HCT116 (cell line): ENCODE measurements around the gene CTXN1. TPM values are rescaled to one million over a fixed set of nuclear protein-coding genes. Genes with fewer than 3 reads are reported as not detected.

Experiments used
- ATAC-seq: fragments of 200-7000 bp; cut with Tn5 transposase; 2 replicates; pipeline ENCODE4 v1.9.1; 2020; ENCODE audit warnings: mild to moderate bottlenecking, moderate library complexity
- BruUV-seq: library from RNA; stranded (reverse); fragments of 400-500 nt; replicated peaks from 2 replicates; lab custom pipeline; 2021; lab: Mats Ljungman, UMichigan
- CTCF ChIA-PET: fragments of 300-600 bp; sonication (Branson Sonifier 250); formaldehyde crosslinking; loops from one replicate; lab custom pipeline; 2021; ENCODE audit warnings: antibody characterized with exemption; lab: Charles Lee
- POLR2A ChIA-PET: fragments of 300-600, 350-600 bp; sonication (Branson Sonifier 250); formaldehyde crosslinking; loops from one replicate; lab custom pipeline; 2021; ENCODE audit warnings: antibody characterized with exemption; lab: Charles Lee
- RAD21 ChIA-PET, 2 experiments: fragments of 300-600 bp; sonication (Branson Sonifier 250); formaldehyde crosslinking; loops; one replicate each; lab custom pipeline; 2023; ENCODE audit warnings: low total read pairs in 2 of 2; ENCODE audit not compliant: uncharacterized antibody in 2 of 2, unreplicated experiment in 2 of 2, low non-redundant PET in 1 of 2; lab: Charles Lee
- DNase-seq: peaks from one replicate; pipeline ENCODE4 v3.0.0-alpha.2; 2010; ENCODE audit warnings: low read depth, low spot score
- H2AFZ ChIP-seq: fragments of 200-600 bp; shearing (Covaris generic), sonication (generic); 2 replicates; pipeline ENCODE4 v1.6.1; 2017; ENCODE audit warnings: low read depth, mixed run types, mixed read lengths, antibody characterized with exemption, low read length; ENCODE audit not compliant: poor library complexity, severe bottlenecking
- H3K27ac ChIP-seq: 2 replicates; pipeline ENCODE4 v1.5.1; 2012; ENCODE audit warnings: low read depth, low read length
- H3K27me3 ChIP-seq: fragments of 200-600 bp; sonication (generic); 2 replicates; pipeline ENCODE4 v1.6.1; 2016; ENCODE audit warnings: mixed run types, low read length, mixed read lengths; ENCODE audit not compliant: insufficient read depth
- H3K36me3 ChIP-seq, 2 experiments: fragments of 200-500 bp in 1 of 2; fragments of 200-600 bp in 1 of 2; sonication (Bioruptor generic) in 1 of 2; sonication (generic) in 1 of 2; 2 replicates each; pipeline versions ENCODE4 v1.5.1 to v1.6.1; 2014 to 2016; ENCODE audit warnings: low read length in 2 of 2, inconsistent platforms in 1 of 2, mixed read lengths in 1 of 2, mixed run types in 1 of 2; ENCODE audit not compliant: insufficient read depth in 2 of 2, control insufficient read depth in 1 of 2
- H3K4me1 ChIP-seq, 2 experiments: fragments of 200-600 bp in 1 of 2; sonication (generic) in 1 of 2; 2 replicates each; pipeline versions ENCODE4 v1.5.1 to v1.6.1; 2012 to 2017; ENCODE audit warnings: low read length in 2 of 2, inconsistent platforms in 1 of 2, mild to moderate bottlenecking in 1 of 2, mixed read lengths in 1 of 2, mixed run types in 1 of 2, moderate library complexity in 1 of 2; ENCODE audit not compliant: insufficient read depth in 2 of 2, control insufficient read depth in 1 of 2
- H3K4me2 ChIP-seq: fragments of 200-600 bp; sonication (generic); 2 replicates; pipeline ENCODE4 v1.6.1; 2017; ENCODE audit warnings: mixed run types, low read length, mixed read lengths
- H3K4me3 ChIP-seq, 2 experiments: fragments of 200-600 bp in 1 of 2; sonication (generic) in 1 of 2; replicated peaks in 1 of 2; 2 replicates each; pipeline ENCODE4 v1.5.1; 2011 to 2016; ENCODE audit warnings: low read length in 2 of 2, control low read depth in 1 of 2, low read depth in 1 of 2, mild to moderate bottlenecking in 1 of 2, mixed read lengths in 1 of 2, mixed run types in 1 of 2
- H3K79me2 ChIP-seq: fragments of 200-600 bp; sonication (generic); 2 replicates; pipeline ENCODE4 v1.6.1; 2017; ENCODE audit warnings: mild to moderate bottlenecking, mixed run types, low read length, moderate library complexity, mixed read lengths; ENCODE audit not compliant: insufficient read depth
- H3K9ac ChIP-seq: fragments of 200-600 bp; sonication (generic); 2 replicates; pipeline ENCODE4 v1.6.1; 2016; ENCODE audit warnings: low read length, mixed read lengths
- H3K9me2 ChIP-seq: fragments of 200-600 bp; sonication (generic), shearing (Covaris generic); 2 replicates; pipeline ENCODE4 v1.6.1; 2017; ENCODE audit warnings: mixed run types, mild to moderate bottlenecking, moderate library complexity; ENCODE audit not compliant: insufficient read depth
- H3K9me3 ChIP-seq, 2 experiments: fragments of 200-500 bp in 1 of 2; fragments of 200-600 bp in 1 of 2; sonication (Bioruptor generic) in 1 of 2; sonication (generic) in 1 of 2; 2 replicates each; pipeline ENCODE4 v1.6.1; 2014 to 2017; ENCODE audit warnings: low read length in 2 of 2, mixed read lengths in 2 of 2, inconsistent platforms in 1 of 2, low read depth in 1 of 2, mild to moderate bottlenecking in 1 of 2, mixed run types in 1 of 2, moderate library complexity in 1 of 2; ENCODE audit not compliant: control insufficient read depth in 1 of 2, insufficient read depth in 1 of 2
- H4K20me1 ChIP-seq: fragments of 200-600 bp; sonication (generic), shearing (Covaris generic); 2 replicates; pipeline ENCODE4 v1.6.1; 2017; ENCODE audit warnings: mixed run types, mild to moderate bottlenecking, moderate library complexity; ENCODE audit not compliant: insufficient read depth
- CBX3 ChIP-seq: IDR thresholded peaks from 2 replicates; pipeline ENCODE4 v1.6.1; 2012; ENCODE audit warnings: low read depth
- CEBPB ChIP-seq: IDR thresholded peaks from 2 replicates; pipeline ENCODE4 v1.6.1; 2012; ENCODE audit warnings: low read depth
- EGR1 ChIP-seq: IDR thresholded peaks from 2 replicates; pipeline ENCODE4 v1.6.1; 2012; ENCODE audit warnings: low read depth
- EZH2 ChIP-seq: fragments of 200-600 bp; sonication (generic); IDR thresholded peaks from 2 replicates; pipeline ENCODE4 v1.6.1; 2017; ENCODE audit warnings: antibody characterized with exemption, mixed run types
- EZH2phosphoT487 ChIP-seq: fragments of 200-600 bp; IDR thresholded peaks from 2 replicates; pipeline ENCODE4 v1.6.1; 2018; ENCODE audit warnings: antibody characterized with exemption, borderline replicate concordance
- FOSL1 ChIP-seq: IDR thresholded peaks from 2 replicates; pipeline ENCODE4 v1.6.1; 2012; ENCODE audit warnings: low read depth
- JUND ChIP-seq: IDR thresholded peaks from 2 replicates; pipeline ENCODE4 v1.6.1; 2012
- POLR2AphosphoS5 ChIP-seq: IDR thresholded peaks from 2 replicates; pipeline ENCODE4 v1.6.1; 2011; ENCODE audit warnings: mild to moderate bottlenecking, low read depth, low read length, moderate library complexity
- SP1 ChIP-seq: IDR thresholded peaks from 2 replicates; pipeline ENCODE4 v1.6.1; 2012; ENCODE audit warnings: low read depth
- SRF ChIP-seq: IDR thresholded peaks from 2 replicates; pipeline ENCODE4 v1.6.1; 2012; ENCODE audit warnings: low read depth
- TCF7L2 ChIP-seq: IDR thresholded peaks from 2 replicates; pipeline ENCODE4 v1.7.0; 2011; ENCODE audit warnings: borderline replicate concordance, inconsistent platforms; ENCODE audit not compliant: insufficient read depth, insufficient read length; ENCODE audit errors: extremely low read depth
- ZNF274 ChIP-seq: fragments of 200-500 bp; sonication (Bioruptor generic); IDR thresholded peaks from 2 replicates; pipeline ENCODE4 v1.6.1; 2014; ENCODE audit warnings: mild to moderate bottlenecking, low read depth, low read length, inconsistent platforms
- intact Hi-C: fragments of 100-400 bp; cut with micrococcal nuclease; formaldehyde crosslinking; loops from 2 replicates; pipeline ENCODE4 v1.10.0; 2022
- total RNA-seq: library from RNA; stranded (reverse); gene quantifications from one replicate; pipeline ENCODE4 v1.2.1, GENCODE V29; 2021; ENCODE audit not compliant: unreplicated experiment
- TF ChIP-seq, protein P1 (sequence below): IDR thresholded peaks from 2 replicates; pipeline ENCODE4 v1.6.1; 2012
- TF ChIP-seq, protein P2 (sequence below), 3 experiments: fragments of 200-600 bp in 1 of 3; sonication (generic) in 1 of 3; IDR thresholded peaks in 2 of 3; conservative IDR thresholded peaks in 1 of 3; 2 replicates each; pipeline ENCODE4 v1.5.1; 2012 to 2017; ENCODE audit warnings: low read depth in 2 of 3, low read length in 2 of 3, antibody characterized with exemption in 1 of 3, borderline replicate concordance in 1 of 3, control low read depth in 1 of 3, mild to moderate bottlenecking in 1 of 3, mixed read lengths in 1 of 3, mixed run types in 1 of 3, moderate library complexity in 1 of 3; ENCODE audit not compliant: insufficient read depth in 1 of 3

CTXN1 gene
- total RNA-seq, 1 experiment from 2014 or later, result 56.0 TPM

DNA sequence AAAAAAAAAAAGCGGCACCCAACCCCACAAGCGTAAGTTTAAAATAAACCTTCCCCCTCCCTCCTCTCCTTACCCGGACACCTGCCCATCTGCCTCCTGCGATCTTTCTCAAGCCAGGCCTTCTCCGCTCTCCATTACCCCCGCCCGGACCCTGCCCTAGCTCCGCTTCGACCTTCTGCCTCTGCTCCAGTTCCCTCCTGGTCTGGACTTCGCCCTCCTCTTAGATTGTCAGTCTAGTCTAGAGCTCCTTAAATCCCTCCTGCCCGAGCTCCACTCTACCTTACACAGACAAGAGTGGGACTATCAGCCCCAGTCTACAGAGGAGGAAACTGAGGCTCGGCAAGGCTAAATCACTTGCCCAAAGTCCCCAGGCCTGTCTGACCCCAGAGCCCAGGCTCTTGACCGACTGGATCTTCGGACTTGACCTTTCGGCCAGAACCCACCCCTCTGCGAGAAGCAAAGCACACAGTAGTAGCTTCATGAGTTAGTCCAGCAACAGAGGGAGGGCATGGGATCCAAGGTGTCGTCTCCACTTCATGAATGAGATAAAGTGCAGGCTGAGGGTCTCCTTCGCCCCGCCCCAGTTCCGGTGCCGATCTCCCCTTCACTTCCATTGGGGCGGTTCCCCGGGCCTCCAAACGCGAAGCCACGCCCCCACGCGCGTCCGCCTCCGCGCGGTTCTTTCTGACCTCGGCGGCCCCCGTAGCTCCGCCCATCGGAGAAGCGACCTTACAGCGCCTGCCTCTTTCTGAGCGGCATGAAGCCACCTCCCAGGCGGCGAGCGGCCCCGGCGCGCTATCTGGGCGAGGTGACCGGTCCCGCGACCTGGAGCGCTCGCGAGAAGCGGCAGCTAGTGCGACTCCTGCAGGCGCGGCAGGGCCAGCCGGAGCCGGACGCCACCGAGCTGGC, 6.1 kb downstream of the CTXN1 start, which contains the start of gene SNAPC2 (continued):
- no peak for TF ChIP-seq CEBPB
- peak; percentile 45 for TF ChIP-seq TCF7L2
- TF ChIP-seq CBX3, result no peak
- TF ChIP-seq JUND, result no peak
- no peak for TF ChIP-seq EZH2
- peak; percentile 88 for TF ChIP-seq SP1
- TF ChIP-seq SRF, result no peak

DNA sequence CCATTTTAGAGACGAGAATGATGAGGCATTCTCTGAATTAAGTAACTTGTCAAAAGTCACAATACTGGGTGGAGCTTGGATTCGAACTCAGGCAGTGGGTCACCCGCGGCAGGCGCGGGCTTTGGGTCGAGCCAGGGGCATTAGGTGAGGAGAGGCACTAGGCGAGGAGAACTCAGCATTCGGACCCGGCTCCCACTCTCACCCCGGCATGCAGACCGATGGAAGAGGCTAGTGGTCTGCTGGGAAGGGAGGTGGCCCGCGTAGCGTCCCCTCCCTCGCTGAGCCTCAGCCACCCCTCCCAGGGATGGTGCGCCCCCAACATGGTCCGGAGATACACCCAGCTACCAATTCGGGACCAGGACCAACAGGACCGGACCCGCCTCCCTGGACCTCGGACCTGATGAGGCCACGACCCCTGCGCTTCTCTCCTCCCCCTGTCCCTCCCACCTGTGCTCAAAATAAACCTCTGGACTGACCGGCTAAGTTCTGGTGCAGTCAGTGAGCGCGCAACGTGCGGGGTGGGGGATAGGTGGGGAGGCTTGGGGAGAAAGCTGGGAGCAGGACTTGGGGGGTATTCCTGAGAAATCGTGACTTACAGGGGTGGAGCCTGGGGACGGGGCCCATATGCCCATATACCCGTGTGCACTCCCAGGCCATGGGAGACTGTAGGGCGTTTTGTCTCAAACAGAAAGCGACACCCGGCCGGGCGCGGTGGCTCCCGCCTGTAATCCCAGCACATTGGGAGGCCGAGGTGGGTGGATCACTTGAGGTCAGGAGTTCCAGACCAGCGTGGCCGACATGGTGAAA, 7.1 kb downstream of the CTXN1 start:
- intact Hi-C loops, result no loop called here
- ChIA-PET CTCF (interaction anchor here (0.6 to 5.2 kb wide), 8 partner anchors 15 to 84 kb away, joined by 3 to 41 read pairs (median 11); partner anchors contain the start of genes MAP2K7 and TIMM44), POLR2A (interaction anchor here (2.0 to 2.7 kb wide), 4 partner anchors 15 to 50 kb away, joined by 10 to 33 read pairs (median 17); partner anchors contain the start of genes LRRC8E, MAP2K7 and TIMM44), RAD21 (interaction anchor here in 1 of 2 experiments (2.0 kb wide), 1 partner anchor 50 kb away, joined by 7 read pairs; no protein-coding TSS in a partner anchor)
- no peaks in the 10 kb centered on the region for H3K27me3 ChIP-seq
- peaks cover 21 to 57% of the 10 kb centered on the region in 2 experiments; a peak in 3 of 4 replicates for H3K4me1 ChIP-seq
- H3K4me2 ChIP-seq, result peak overlapping the region; percentile 91
- H2AFZ ChIP-seq, result no peak overlapping the region
- no peaks in the 10 kb centered on the region for H4K20me1 ChIP-seq
- no peaks in the 10 kb centered on the region for H3K9me3 ChIP-seq
- peaks cover 10% of the 10 kb centered on the region; the same call in 1 of the 2 replicates for H3K79me2 ChIP-seq
- TF ChIP-seq, protein P1, sequence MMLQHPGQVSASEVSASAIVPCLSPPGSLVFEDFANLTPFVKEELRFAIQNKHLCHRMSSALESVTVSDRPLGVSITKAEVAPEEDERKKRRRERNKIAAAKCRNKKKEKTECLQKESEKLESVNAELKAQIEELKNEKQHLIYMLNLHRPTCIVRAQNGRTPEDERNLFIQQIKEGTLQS, result no peak
- TF ChIP-seq EZH2phosphoT487 (no peak), SRF (no peak), EGR1 (no peak), CEBPB (no peak), ZNF274 (no peak), POLR2AphosphoS5 (no peak), FOSL1 (no peak), CBX3 (no peak), EZH2 (no peak)
- TF ChIP-seq, protein P2, sequence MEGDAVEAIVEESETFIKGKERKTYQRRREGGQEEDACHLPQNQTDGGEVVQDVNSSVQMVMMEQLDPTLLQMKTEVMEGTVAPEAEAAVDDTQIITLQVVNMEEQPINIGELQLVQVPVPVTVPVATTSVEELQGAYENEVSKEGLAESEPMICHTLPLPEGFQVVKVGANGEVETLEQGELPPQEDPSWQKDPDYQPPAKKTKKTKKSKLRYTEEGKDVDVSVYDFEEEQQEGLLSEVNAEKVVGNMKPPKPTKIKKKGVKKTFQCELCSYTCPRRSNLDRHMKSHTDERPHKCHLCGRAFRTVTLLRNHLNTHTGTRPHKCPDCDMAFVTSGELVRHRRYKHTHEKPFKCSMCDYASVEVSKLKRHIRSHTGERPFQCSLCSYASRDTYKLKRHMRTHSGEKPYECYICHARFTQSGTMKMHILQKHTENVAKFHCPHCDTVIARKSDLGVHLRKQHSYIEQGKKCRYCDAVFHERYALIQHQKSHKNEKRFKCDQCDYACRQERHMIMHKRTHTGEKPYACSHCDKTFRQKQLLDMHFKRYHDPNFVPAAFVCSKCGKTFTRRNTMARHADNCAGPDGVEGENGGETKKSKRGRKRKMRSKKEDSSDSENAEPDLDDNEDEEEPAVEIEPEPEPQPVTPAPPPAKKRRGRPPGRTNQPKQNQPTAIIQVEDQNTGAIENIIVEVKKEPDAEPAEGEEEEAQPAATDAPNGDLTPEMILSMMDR (IDR thresholded peaks at IDR 0.05 in 2 of 3, conservative IDR thresholded peaks at IDR 0.05 in 1 of 3; ENCODE audit: borderline replicate concordance in 1 of 3, insufficient read depth in 1 of 3, low read depth in 2 of 3, low read length in 2 of 3), result no peak
- peak overlapping the region; percentile 89 for H3K9ac ChIP-seq
- DNase-seq (no peak), ATAC-seq (no peak)
- peak overlapping the region; percentile 66 to 74 for H3K4me3 ChIP-seq
- no TSS peak for BruUV-seq
- H3K27ac ChIP-seq, result peak overlapping the region; percentile 89
- H3K9me2 ChIP-seq, result no peaks in the 10 kb centered on the region
- H3K36me3 ChIP-seq, result peaks cover 0 to 12% of the 10 kb centered on the region in 2 experiments; a peak in 3 of 4 replicates
